ENCODE measurements around the gene HHAT.

HHAT gene

DNA sequence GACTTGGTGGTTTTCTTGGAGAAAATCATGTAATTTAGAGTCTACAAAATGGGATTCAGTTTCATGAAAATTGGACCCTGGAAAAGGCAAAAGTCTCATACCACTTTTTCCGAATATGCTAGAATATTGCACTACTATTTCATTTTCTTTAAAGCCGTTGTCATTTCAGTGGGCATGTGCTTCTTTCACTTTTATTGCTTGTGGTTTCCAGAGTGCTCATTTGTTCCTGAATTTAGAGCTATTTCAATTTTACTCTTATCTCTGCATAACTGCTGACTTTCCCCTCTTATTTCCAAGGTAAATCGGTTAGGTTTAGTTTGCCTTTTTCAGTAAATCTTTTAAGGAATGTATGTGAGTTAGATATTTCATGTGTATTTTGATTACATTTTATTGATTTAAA is 11.6 kb downstream of the HHAT start:
- DNase-seq = no peak
- no peak for TF ChIP-seq CTCF (IDR thresholded peaks at IDR 0.05)
- H3K27me3 Mint-ChIP-seq (ENCODE audit: low read depth, poor library complexity) = peaks cover 16% of the 10 kb centered on the region

GRCh38 chr1:210340841-210341240 is 12.1 kb downstream of the HHAT start:
- no peak overlapping the region for H3K4me3 Mint-ChIP-seq
- no peak for TF ChIP-seq CTCF (IDR thresholded peaks at IDR 0.05)
- DNase-seq = no peak
- peaks cover 16% of the 10 kb centered on the region for H3K27me3 Mint-ChIP-seq (ENCODE audit: low read depth, poor library complexity)
- H3K9me3 Mint-ChIP-seq = no peaks in the 10 kb centered on the region
- H3K4me1 Mint-ChIP-seq = peaks cover 4% of the 10 kb centered on the region
- H3K36me3 Mint-ChIP-seq (ENCODE audit: low read depth) = no peaks in the 10 kb centered on the region
- H3K27ac Mint-ChIP-seq = no peak overlapping the region

More for the DNA sequence above, 11.6 kb downstream of the HHAT start:
- Mint-ChIP-seq H3K27ac (no peak overlapping the region), H3K4me1 (peaks cover 4% of the 10 kb centered on the region), H3K4me3 (no peak overlapping the region), H3K36me3 (ENCODE audit: low read depth) (no peaks in the 10 kb centered on the region), H3K9me3 (no peaks in the 10 kb centered on the region)

- Mint-ChIP-seq H3K36me3 (ENCODE audit: low read depth) (no peaks in the 10 kb centered on the region), H3K27me3 (ENCODE audit: low read depth, poor library complexity) (peaks cover 8% of the 10 kb centered on the region)
- no peak for TF ChIP-seq CTCF (IDR thresholded peaks at IDR 0.05)
Observed at GRCh38 chr1:210342986-210343780, 14.5 kb downstream of the HHAT start.

DNA sequence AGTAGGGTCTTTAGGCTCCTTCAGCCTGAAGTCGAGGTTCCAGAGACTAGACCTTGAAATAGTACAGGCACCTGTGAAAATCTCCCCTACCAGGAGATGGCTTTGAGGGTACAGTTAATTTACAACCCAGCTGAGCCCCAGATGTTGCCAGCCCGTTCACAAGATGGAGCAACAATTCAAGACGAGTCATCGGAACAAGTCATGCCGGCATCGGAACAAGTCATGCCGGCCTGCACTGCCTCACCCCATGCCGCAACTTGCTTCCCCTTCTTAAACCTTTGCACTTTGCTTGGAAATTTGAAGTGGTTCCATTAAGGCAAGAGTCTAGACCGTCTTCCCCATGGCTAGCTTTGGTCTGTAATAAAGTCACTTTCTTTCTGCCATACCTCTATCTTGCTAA is 16.0 kb downstream of the HHAT start:
- Mint-ChIP-seq H3K27me3 (ENCODE audit: low read depth, poor library complexity) (peaks cover 8% of the 10 kb centered on the region), H3K9me3 (no peaks in the 10 kb centered on the region), H3K4me3 (no peak overlapping the region), H3K4me1 (peaks cover 4% of the 10 kb centered on the region), H3K27ac (no peak overlapping the region), H3K36me3 (ENCODE audit: low read depth) (peaks cover 11% of the 10 kb centered on the region)
- no peak for DNase-seq
- no peak for TF ChIP-seq CTCF (IDR thresholded peaks at IDR 0.05)

More at GRCh38 chr1:210342986-210343780, 14.5 kb downstream of the HHAT start:
- Mint-ChIP-seq H3K9me3 (no peaks in the 10 kb centered on the region), H3K4me1 (peaks cover 4% of the 10 kb centered on the region), H3K4me3 (no peak overlapping the region), H3K27ac (no peak overlapping the region)
- no peak for DNase-seq

- H3K27me3 Mint-ChIP-seq (ENCODE audit: low read depth, poor library complexity) = no peaks in the 10 kb centered on the region
- H3K4me3 Mint-ChIP-seq = no peak overlapping the region
- no peak overlapping the region for H3K27ac Mint-ChIP-seq
- DNase-seq = no peak
- H3K36me3 Mint-ChIP-seq (ENCODE audit: low read depth) = peaks cover 27% of the 10 kb centered on the region
- peaks cover 4% of the 10 kb centered on the region for H3K4me1 Mint-ChIP-seq
- no peak for TF ChIP-seq CTCF (IDR thresholded peaks at IDR 0.05)
- H3K9me3 Mint-ChIP-seq = no peaks in the 10 kb centered on the region
Observed at GRCh38 chr1:210347112-210347511, 18.4 kb downstream of the HHAT start.

GRCh38 chr1:210351496-210351895 is 22.8 kb downstream of the HHAT start:
- DNase-seq = no peak
- no peaks in the 10 kb centered on the region for H3K27me3 Mint-ChIP-seq (ENCODE audit: low read depth, poor library complexity)
- TF ChIP-seq CTCF (IDR thresholded peaks at IDR 0.05) = no peak
- no peaks in the 10 kb centered on the region for H3K9me3 Mint-ChIP-seq
- peaks cover 27% of the 10 kb centered on the region for H3K36me3 Mint-ChIP-seq (ENCODE audit: low read depth)
- no peak overlapping the region for H3K4me3 Mint-ChIP-seq
- no peak overlapping the region for H3K27ac Mint-ChIP-seq
- H3K4me1 Mint-ChIP-seq = no peaks in the 10 kb centered on the region
